PC-3 (cell line): ENCODE measurements around the gene HOXC9. TPM values are rescaled to one million over a fixed set of nuclear protein-coding genes. Genes with fewer than 3 reads are reported as not detected.

Experiments used
- ATAC-seq: fragments of 200-7000 bp; cut with Tn5 transposase; 2 replicates; pipeline ENCODE4 v1.9.1; 2020; ENCODE audit warnings: mild to moderate bottlenecking, moderate library complexity
- BruUV-seq: library from RNA; stranded (reverse); fragments of 400-500 nt; replicated peaks from 2 replicates; lab custom pipeline; 2021; lab: Mats Ljungman, UMichigan
- CTCF ChIA-PET: fragments of 300-600 bp; sonication (Branson Sonifier 250); formaldehyde crosslinking; loops from one replicate; lab custom pipeline; 2022; ENCODE audit warnings: antibody characterized with exemption; lab: Charles Lee
- POLR2A ChIA-PET: fragments of 300-600 bp; sonication (Branson Sonifier 250); formaldehyde crosslinking; loops from one replicate; lab custom pipeline; 2022; ENCODE audit warnings: antibody characterized with exemption; ENCODE audit not compliant: unreplicated experiment; lab: Charles Lee
- DNase-seq: peaks from one replicate; pipeline ENCODE4 v3.0.0-alpha.2; 2015
- H2AFZ ChIP-seq: fragments of 300-600 bp; sonication (generic); 2 replicates; pipeline ENCODE4 v1.6.0; 2016; ENCODE audit warnings: antibody characterized with exemption, low read length
- H3F3A ChIP-seq: fragments of 300-600 bp; sonication (generic); one replicate; pipeline ENCODE4 v1.6.0; 2017; ENCODE audit warnings: antibody characterized with exemption, low read length, control low read depth, mild to moderate bottlenecking; ENCODE audit not compliant: unreplicated experiment
- H3K27ac ChIP-seq: fragments of 300-600 bp; sonication (generic); 2 replicates; pipeline ENCODE4 v1.5.1; 2016; ENCODE audit warnings: mild to moderate bottlenecking, low read length
- H3K27me3 ChIP-seq: fragments of 300-600 bp; sonication (generic); 2 replicates; pipeline ENCODE4 v1.6.1; 2016; ENCODE audit warnings: low read length, mixed read lengths
- H3K36me3 ChIP-seq: fragments of 300-600 bp; sonication (generic); 2 replicates; pipeline ENCODE4 v1.6.1; 2016; ENCODE audit warnings: low read depth, mixed run types, low read length, mixed read lengths
- H3K4me1 ChIP-seq: fragments of 300-600 bp; sonication (generic); 2 replicates; pipeline ENCODE4 v1.5.1; 2016; ENCODE audit warnings: low read length; ENCODE audit not compliant: insufficient read depth
- H3K4me2 ChIP-seq: fragments of 300-600 bp; sonication (generic); 2 replicates; pipeline ENCODE4 v1.6.0; 2016; ENCODE audit warnings: low read length
- H3K4me3 ChIP-seq: fragments of 300-600 bp; sonication (generic); 2 replicates; pipeline ENCODE4 v1.5.1; 2016; ENCODE audit warnings: mild to moderate bottlenecking, low read length, mixed read lengths
- H3K79me2 ChIP-seq: fragments of 300-600 bp; sonication (generic); 2 replicates; pipeline ENCODE4 v1.6.1; 2017; ENCODE audit warnings: low read length, mixed read lengths
- H3K9ac ChIP-seq: fragments of 300-600 bp; sonication (generic); 2 replicates; pipeline ENCODE4 v1.6.0; 2016; ENCODE audit warnings: mild to moderate bottlenecking, low read length
- H3K9me2 ChIP-seq: fragments of 300-600 bp; sonication (generic); replicated peaks from 2 replicates; pipeline ENCODE4 v1.6.1; 2016; ENCODE audit warnings: mixed run types, low read length, mixed read lengths
- H3K9me3 ChIP-seq: fragments of 300-600 bp; sonication (generic); 2 replicates; pipeline ENCODE4 v1.6.1; 2016; ENCODE audit warnings: low read length, mixed read lengths
- H4K20me1 ChIP-seq: fragments of 300-600 bp; sonication (generic); 2 replicates; pipeline ENCODE4 v1.6.1; 2016; ENCODE audit warnings: low read length, mixed read lengths
- EZH2 ChIP-seq: fragments of 300-600 bp; sonication (generic); IDR thresholded peaks from one replicate; pipeline ENCODE4 v1.6.1; 2017; ENCODE audit warnings: antibody characterized with exemption, mild to moderate bottlenecking, low read length; ENCODE audit not compliant: unreplicated experiment
- EZH2phosphoT487 ChIP-seq: fragments of 300-600 bp; sonication (generic); IDR thresholded peaks from 2 replicates; pipeline ENCODE4 v1.6.1; 2018; ENCODE audit warnings: mild to moderate bottlenecking, antibody characterized with exemption, low read length, borderline replicate concordance
- intact Hi-C: fragments of 100-400 bp; cut with micrococcal nuclease; formaldehyde crosslinking; loops from 2 replicates; pipeline ENCODE4 v1.9.0; 2023
- total RNA-seq: library from RNA; depleted of rRNA; stranded (reverse); fragments of >200 nt; gene quantifications from 2 replicates; pipeline ENCODE4 v1.2.3, GENCODE V29; 2014
- TF ChIP-seq, protein P1 (sequence below): fragments of 300-600 bp; sonication (generic); conservative IDR thresholded peaks from 2 replicates; pipeline ENCODE4 v1.5.1; 2017; ENCODE audit warnings: antibody characterized with exemption, low read depth, mild to moderate bottlenecking, low read length

Gene HOXC9
- total RNA-seq, 1 experiment from 2014 or later: 1.5 TPM

DNA sequence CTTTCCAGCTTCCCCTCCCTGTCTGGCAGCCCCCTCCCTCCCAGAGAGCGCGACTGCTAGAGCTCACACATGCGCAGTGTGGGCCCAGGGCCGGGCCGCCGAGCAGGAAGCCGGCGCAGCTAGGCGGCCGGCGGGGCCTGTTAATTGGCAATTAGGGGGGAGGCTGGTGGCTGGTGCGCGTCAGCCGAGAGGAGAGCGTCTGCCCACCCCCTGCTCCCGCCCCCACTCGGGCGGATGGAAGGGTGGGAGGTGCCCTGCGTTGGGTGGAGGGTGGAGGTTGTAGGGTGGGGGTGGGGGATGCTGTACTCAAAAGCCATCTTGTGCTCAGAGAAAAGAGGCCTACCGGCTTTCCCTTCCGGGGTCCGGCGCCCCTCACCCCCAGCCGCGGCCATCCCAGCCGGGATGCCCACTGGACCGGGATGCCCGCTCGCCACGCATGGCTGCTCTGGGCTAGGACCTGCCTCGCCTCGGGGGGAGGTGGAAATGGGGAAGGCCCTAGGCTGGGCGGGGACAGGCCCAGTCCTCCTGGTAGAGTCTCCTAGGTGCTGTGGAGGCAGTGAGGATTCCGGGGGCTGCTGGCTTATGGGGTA is 18.0 kb downstream of the HOXC9 start:
- intact Hi-C loops: no loop called here
- Histone ChIP-seq H3K9ac (peak overlapping the region; percentile 89), H3F3A (no peaks in the 10 kb centered on the region), H3K27me3 (no peaks in the 10 kb centered on the region), H2AFZ (peak overlapping the region; percentile 87), H3K4me3 (peak overlapping the region; percentile 96), H3K9me2 (no peaks in the 10 kb centered on the region), H3K36me3 (no peaks in the 10 kb centered on the region), H3K4me1 (peaks cover 21% of the 10 kb centered on the region), H3K27ac (peak overlapping the region; percentile 38), H3K79me2 (peaks cover 58% of the 10 kb centered on the region), H3K9me3 (no peaks in the 10 kb centered on the region), H3K4me2 (peak overlapping the region; percentile 100), H4K20me1 (no peaks in the 10 kb centered on the region)
- ATAC-seq (peak; percentile 73), DNase-seq (peak; percentile 86)
- POLR2A ChIA-PET: interaction anchor here (0.5 to 1.6 kb wide), 5 partner anchors 14 to 262 kb away, joined by 3 to 11 read pairs (median 4); partner anchors contain the start of gene HNRNPA1
- TF ChIP-seq, protein P1, sequence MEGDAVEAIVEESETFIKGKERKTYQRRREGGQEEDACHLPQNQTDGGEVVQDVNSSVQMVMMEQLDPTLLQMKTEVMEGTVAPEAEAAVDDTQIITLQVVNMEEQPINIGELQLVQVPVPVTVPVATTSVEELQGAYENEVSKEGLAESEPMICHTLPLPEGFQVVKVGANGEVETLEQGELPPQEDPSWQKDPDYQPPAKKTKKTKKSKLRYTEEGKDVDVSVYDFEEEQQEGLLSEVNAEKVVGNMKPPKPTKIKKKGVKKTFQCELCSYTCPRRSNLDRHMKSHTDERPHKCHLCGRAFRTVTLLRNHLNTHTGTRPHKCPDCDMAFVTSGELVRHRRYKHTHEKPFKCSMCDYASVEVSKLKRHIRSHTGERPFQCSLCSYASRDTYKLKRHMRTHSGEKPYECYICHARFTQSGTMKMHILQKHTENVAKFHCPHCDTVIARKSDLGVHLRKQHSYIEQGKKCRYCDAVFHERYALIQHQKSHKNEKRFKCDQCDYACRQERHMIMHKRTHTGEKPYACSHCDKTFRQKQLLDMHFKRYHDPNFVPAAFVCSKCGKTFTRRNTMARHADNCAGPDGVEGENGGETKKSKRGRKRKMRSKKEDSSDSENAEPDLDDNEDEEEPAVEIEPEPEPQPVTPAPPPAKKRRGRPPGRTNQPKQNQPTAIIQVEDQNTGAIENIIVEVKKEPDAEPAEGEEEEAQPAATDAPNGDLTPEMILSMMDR: no peak
- no peak for TF ChIP-seq EZH2phosphoT487
- no peak for TF ChIP-seq EZH2
- CTCF ChIA-PET: interaction anchor here (0.7 to 1.9 kb wide), 5 partner anchors 9 to 176 kb away, joined by 3 to 23 read pairs (median 16); partner anchors contain the start of genes HOXC5 and HOXC8
- BruUV-seq: no TSS peak

DNA sequence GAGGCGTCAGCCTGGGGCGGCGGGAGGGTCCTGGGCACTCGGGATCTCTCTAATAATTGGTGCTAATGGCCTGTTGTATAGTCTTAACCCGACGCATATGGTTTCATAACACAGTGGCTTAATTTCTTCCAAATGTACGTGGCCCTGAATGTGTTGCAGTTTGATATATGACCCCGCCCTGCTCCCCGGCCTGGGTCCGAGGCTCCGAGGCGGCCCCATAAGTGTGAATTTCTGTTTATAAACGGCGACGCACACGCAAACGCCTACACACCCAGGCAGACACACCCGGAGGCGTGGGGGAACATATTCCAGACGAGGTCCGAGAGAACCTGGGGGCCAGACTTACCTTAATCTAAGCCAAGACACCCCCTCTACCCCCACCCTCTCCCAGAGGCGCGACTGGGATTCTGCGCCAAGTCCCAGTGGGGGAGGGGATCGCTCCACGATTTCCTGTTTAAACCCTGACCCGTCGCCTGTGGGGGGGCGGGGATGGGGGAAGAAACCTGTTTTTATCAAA is 18.6 kb downstream of the HOXC9 start:
- Histone ChIP-seq H3K27me3 (no peaks in the 10 kb centered on the region), H3K9me3 (no peaks in the 10 kb centered on the region), H3K36me3 (no peaks in the 10 kb centered on the region), H3K9me2 (no peaks in the 10 kb centered on the region), H3K4me3 (peak overlapping the region; percentile 96), H3K4me1 (peaks cover 15% of the 10 kb centered on the region), H3K27ac (peak overlapping the region; percentile 38), H3K4me2 (peak overlapping the region; percentile 100), H2AFZ (peak overlapping the region; percentile 87), H3K9ac (peak overlapping the region; percentile 89), H4K20me1 (no peaks in the 10 kb centered on the region), H3K79me2 (peaks cover 64% of the 10 kb centered on the region), H3F3A (no peaks in the 10 kb centered on the region)
- no peak for ATAC-seq
- DNase-seq: no peak
- TSS peak; percentile 73 for BruUV-seq
- CTCF ChIA-PET: no interaction called here
- intact Hi-C loops: no loop called here
- POLR2A ChIA-PET: no interaction called here
- TF ChIP-seq EZH2phosphoT487: no peak
- TF ChIP-seq EZH2: no peak
- TF ChIP-seq, protein P1: no peak
